HUES64 (cell line): ENCODE data around the gene GATA2.

ENCODE experiments used
- H3K27ac ChIP-seq: 2 replicates; pipeline ENCODE4 v1.7.0; 2013; ENCODE audit warnings: low read depth, low read length, inconsistent platforms
- H3K27me3 ChIP-seq: 2 replicates; pipeline ENCODE4 v1.6.1; 2013; ENCODE audit warnings: mild to moderate bottlenecking, low read length; ENCODE audit not compliant: insufficient read depth
- H3K36me3 ChIP-seq: 2 replicates; pipeline ENCODE4 v1.6.1; 2013; ENCODE audit warnings: mild to moderate bottlenecking, low read length; ENCODE audit not compliant: insufficient read depth
- H3K4me1 ChIP-seq: 2 replicates; pipeline ENCODE4 v1.6.1; 2013; ENCODE audit warnings: mild to moderate bottlenecking, low read length, moderate library complexity; ENCODE audit not compliant: insufficient read depth
- H3K4me3 ChIP-seq: 2 replicates; pipeline ENCODE4 v1.5.1; 2013; ENCODE audit warnings: mild to moderate bottlenecking, low read length, moderate library complexity
- H3K9ac ChIP-seq: 2 replicates; pipeline ENCODE4 v1.6.1; 2013; ENCODE audit warnings: mild to moderate bottlenecking, low read depth, low read length
- H3K9me3 ChIP-seq: 2 replicates; pipeline ENCODE4 v1.6.1; 2013; ENCODE audit warnings: low read depth, low read length; ENCODE audit not compliant: insufficient read depth
- WGBS: fragments of 150-250, 120-280 bp; methylation state at CpG from one replicate; pipeline ENCODE4 v1.1.7; 2013; ENCODE audit warnings: missing lambda C conversion rate; 5-methylcytosine and 5-hydroxymethylcytosine counted together

Gene GATA2

GRCh38 chr3:128459461-128459820 lies 33.6 kb downstream of the GATA2 start:
- no peak overlapping the region for H3K9ac ChIP-seq
- H3K4me1 ChIP-seq, result no peaks in the 10 kb centered on the region
- peaks cover 14% of the 10 kb centered on the region for H3K27me3 ChIP-seq
- WGBS, result 87% methylated on average over 9 of the region's 9 CpGs
- no peak overlapping the region for H3K4me3 ChIP-seq
- H3K9me3 ChIP-seq, result no peaks in the 10 kb centered on the region
- H3K36me3 ChIP-seq, result no peaks in the 10 kb centered on the region
- H3K27ac ChIP-seq, result no peak overlapping the region

GRCh38 chr3:128458746-128459460 lies 34.1 kb downstream of the GATA2 start:
- H3K27me3 ChIP-seq, result peaks cover 9% of the 10 kb centered on the region
- H3K4me1 ChIP-seq, result no peaks in the 10 kb centered on the region
- no peak overlapping the region for H3K4me3 ChIP-seq
- 86% methylated on average over 18 of the region's 18 CpGs for WGBS
- no peak overlapping the region for H3K9ac ChIP-seq
- no peak overlapping the region for H3K27ac ChIP-seq
- no peaks in the 10 kb centered on the region for H3K9me3 ChIP-seq
- H3K36me3 ChIP-seq, result no peaks in the 10 kb centered on the region

DNA sequence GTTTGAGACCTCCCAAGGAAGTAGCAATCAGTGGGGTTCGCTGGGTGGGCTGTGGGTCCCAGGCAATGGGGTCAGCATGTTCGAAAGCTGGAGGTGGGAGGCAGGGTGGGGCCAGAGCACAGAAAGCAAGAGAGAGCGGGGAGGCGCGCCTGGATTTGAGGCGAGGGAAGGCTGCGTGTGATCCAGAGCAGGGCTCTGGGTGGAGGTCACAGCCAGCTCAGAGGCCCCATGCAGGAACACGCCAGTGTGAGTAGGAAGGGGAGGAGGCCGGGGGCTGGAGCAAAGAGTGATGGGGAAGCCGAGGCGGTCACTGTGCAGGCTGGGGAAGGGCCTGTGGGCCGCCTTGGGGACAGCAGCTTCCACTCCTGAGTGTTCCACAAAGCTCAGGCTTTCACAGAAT lies 35.1 kb downstream of the GATA2 start:
- H3K9ac ChIP-seq, result no peak overlapping the region
- H3K27me3 ChIP-seq, result peaks cover 8% of the 10 kb centered on the region; the same call in 1 of the 2 replicates
- H3K27ac ChIP-seq, result no peak overlapping the region
- no peaks in the 10 kb centered on the region for H3K4me1 ChIP-seq
- no peak overlapping the region for H3K4me3 ChIP-seq
- WGBS, result 91% methylated on average over 12 of the region's 12 CpGs
- H3K36me3 ChIP-seq, result no peaks in the 10 kb centered on the region
- H3K9me3 ChIP-seq, result no peaks in the 10 kb centered on the region

- H3K27me3 ChIP-seq, result peaks cover 8% of the 10 kb centered on the region; the same call in 1 of the 2 replicates
- H3K4me1 ChIP-seq, result no peaks in the 10 kb centered on the region
- H3K4me3 ChIP-seq, result no peak overlapping the region
- no peaks in the 10 kb centered on the region for H3K36me3 ChIP-seq
- H3K27ac ChIP-seq, result no peak overlapping the region
- 70% methylated on average over 27 of the region's 27 CpGs for WGBS
- no peak overlapping the region for H3K9ac ChIP-seq
- H3K9me3 ChIP-seq, result no peaks in the 10 kb centered on the region
These were observed 36.0 kb downstream of the GATA2 start for GRCh38 chr3:128456776-128457715.

DNA sequence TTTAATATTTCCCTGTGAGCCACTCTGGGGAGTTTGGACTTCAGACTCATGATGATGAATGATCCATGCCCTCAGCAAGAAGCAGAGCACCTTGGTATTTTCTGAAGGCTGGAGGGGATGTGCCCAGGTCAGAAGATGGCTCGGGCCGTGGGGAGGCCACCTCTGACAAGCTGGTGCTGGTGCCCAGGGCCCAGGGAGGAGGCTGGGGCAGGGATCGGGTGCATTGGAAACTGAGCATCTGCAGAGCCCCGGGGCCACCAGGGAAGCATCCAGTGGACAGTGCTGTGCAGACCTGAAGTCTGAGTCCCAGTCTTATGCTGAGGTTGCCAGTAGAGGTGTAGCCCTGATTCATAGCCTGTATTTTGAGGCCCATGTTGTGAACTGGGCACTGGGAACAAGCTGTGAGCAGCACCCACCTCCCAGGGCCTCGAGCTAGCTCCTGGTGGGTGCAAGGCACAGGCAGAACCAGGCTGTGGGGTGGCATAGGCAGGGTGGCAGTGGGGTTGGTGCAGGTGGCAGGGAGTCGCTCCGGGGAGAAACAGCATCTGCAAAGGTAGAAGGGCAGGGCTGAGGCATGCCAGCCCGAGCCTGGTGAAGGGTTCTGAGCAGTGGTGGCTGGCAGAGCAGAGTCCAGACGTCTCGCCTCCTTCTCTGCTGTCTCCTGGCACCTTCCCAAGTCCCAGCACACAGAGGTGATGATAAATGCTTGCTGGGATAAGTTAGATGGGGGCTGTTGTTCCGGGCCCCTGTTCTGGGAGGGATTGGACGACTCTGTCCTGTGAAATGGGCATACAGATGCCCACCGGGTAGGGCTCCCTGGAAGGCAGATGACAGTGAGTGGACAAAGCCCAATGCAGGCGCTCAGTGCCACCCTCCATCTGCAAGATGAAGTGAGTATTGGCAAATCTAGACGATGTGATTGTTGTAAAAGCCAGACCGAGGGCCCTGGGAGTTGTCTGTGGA lies 36.9 kb downstream of the GATA2 start:
- Histone ChIP-seq H3K27me3 (peaks cover 8% of the 10 kb centered on the region; the same call in 1 of the 2 replicates), H3K36me3 (no peaks in the 10 kb centered on the region), H3K4me3 (no peak overlapping the region), H3K4me1 (no peaks in the 10 kb centered on the region), H3K27ac (no peak overlapping the region), H3K9ac (no peak overlapping the region), H3K9me3 (no peaks in the 10 kb centered on the region)
- 91% methylated on average over 16 of the region's 16 CpGs for WGBS

GRCh38 chr3:128455116-128455515 lies 37.9 kb downstream of the GATA2 start:
- Histone ChIP-seq H3K4me3 (no peak overlapping the region), H3K9ac (no peak overlapping the region), H3K9me3 (no peaks in the 10 kb centered on the region), H3K36me3 (no peaks in the 10 kb centered on the region), H3K27me3 (peaks cover 8% of the 10 kb centered on the region; the same call in 1 of the 2 replicates), H3K27ac (no peak overlapping the region), H3K4me1 (no peaks in the 10 kb centered on the region)
- 74% methylated on average over 5 of the region's 5 CpGs for WGBS

- WGBS, result 84% methylated on average over 2 of the region's 2 CpGs
- Histone ChIP-seq H3K4me3 (no peak overlapping the region), H3K9me3 (no peaks in the 10 kb centered on the region), H3K9ac (no peak overlapping the region), H3K27ac (no peak overlapping the region), H3K4me1 (no peaks in the 10 kb centered on the region), H3K27me3 (peaks cover 6% of the 10 kb centered on the region; the same call in 1 of the 2 replicates), H3K36me3 (no peaks in the 10 kb centered on the region)
These were observed 38.7 kb downstream of the GATA2 start for GRCh38 chr3:128454310-128454618.

- Histone ChIP-seq H3K4me1 (no peaks in the 10 kb centered on the region), H3K9ac (no peak overlapping the region), H3K27ac (no peak overlapping the region), H3K36me3 (no peaks in the 10 kb centered on the region), H3K27me3 (peaks cover 6% of the 10 kb centered on the region; the same call in 1 of the 2 replicates), H3K9me3 (no peaks in the 10 kb centered on the region), H3K4me3 (no peak overlapping the region)
- 91% methylated on average over 21 of the region's 21 CpGs for WGBS
These were observed 39.3 kb downstream of the GATA2 start for GRCh38 chr3:128453501-128454309.

DNA sequence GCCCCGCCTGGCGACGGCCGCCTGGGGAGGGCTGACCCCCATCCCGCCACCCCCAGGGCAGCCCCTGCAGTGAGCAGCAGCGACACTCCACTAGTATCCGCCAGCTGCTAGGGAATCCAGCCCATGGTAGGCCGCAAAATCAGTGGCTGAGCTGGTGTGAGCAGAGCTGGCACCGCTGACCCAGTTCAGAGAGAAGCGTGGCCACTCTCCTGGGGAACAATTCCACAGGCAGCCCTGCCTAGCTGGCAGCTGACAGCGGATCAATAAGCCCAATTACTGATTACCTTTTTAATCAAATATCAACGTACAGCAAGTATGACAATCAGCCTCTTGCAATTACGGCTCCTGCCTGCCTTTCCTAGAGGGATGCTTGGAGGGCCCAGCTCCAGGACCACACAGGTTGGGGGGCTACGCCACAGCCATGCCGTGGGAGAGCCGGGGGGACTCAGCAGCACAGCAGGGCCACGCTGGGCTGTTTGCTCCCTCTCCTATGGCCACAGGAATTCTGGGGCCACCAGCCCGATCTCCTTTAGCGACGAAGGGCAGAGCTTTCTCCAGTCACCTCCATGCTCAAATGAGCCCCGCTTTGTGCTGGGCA lies 40.2 kb downstream of the GATA2 start:
- H3K9ac ChIP-seq, result no peak overlapping the region

DNA sequence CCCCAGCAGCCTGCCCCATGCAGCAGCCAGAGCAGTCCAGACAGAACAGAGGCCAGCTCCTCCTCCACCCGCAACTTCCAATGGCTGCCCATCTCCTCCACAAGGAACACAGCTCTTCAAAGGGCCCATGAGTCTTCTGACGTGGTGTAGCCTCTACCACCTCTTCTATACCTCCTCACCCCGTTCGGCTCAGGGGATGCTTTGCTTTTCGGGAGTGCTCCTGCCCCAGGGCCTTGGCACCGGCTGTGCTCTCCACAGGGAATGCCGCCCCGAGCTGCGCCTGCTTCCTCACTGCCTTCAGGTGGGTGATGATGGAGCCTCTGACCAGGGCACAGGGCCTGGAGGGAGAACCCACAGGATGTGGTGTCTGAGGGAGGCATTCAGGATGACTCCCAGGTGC lies 40.9 kb downstream of the GATA2 start:
- Histone ChIP-seq H3K9ac (no peak overlapping the region), H3K4me3 (no peak overlapping the region), H3K36me3 (no peaks in the 10 kb centered on the region), H3K4me1 (no peaks in the 10 kb centered on the region), H3K9me3 (no peaks in the 10 kb centered on the region), H3K27ac (no peak overlapping the region), H3K27me3 (peaks cover 6% of the 10 kb centered on the region; the same call in 1 of the 2 replicates)
- WGBS, result 91% methylated on average over 9 of the region's 9 CpGs

More for the DNA sequence above, 40.2 kb downstream of the GATA2 start:
- Histone ChIP-seq H3K4me1 (no peaks in the 10 kb centered on the region), H3K4me3 (no peak overlapping the region), H3K27me3 (peaks cover 6% of the 10 kb centered on the region; the same call in 1 of the 2 replicates), H3K27ac (no peak overlapping the region), H3K9me3 (no peaks in the 10 kb centered on the region), H3K36me3 (no peaks in the 10 kb centered on the region)
- whole genome bisulfite sequencing, result 88% methylated on average over 21 of the region's 21 CpGs
